ENCODE measurements around the gene CA6.
"Not testable (repeated sequence)": the region's sequence is repeated elsewhere in the genome, so short reads cannot be mapped to it uniquely, and the experiment has no call there.

The CA6 gene

GRCh38 chr1:8945568-8945967, at the start of gene CA6:
Gene CA6 (plus strand): TSS chr1:8945868. CDS start chr1:8945887, 19 bp downstream.
- DNase-seq (ENCODE audit: low read depth) = no peak

- not testable (repeated sequence) for DNase-seq (ENCODE audit: low read depth)
Measured at GRCh38 chr1:8896775-8897174, 48.9 kb upstream of the CA6 start.

- DNase-seq (ENCODE audit: low read depth) = not testable (repeated sequence)
Measured at GRCh38 chr1:8897505-8897904, 48.2 kb upstream of the CA6 start.

GRCh38 chr1:8898418-8898817, 47.2 kb upstream of the CA6 start:
- not testable (repeated sequence) for DNase-seq (ENCODE audit: low read depth)

- DNase-seq (ENCODE audit: low read depth) = no peak
Measured at GRCh38 chr1:8899046-8899445, 46.6 kb upstream of the CA6 start.

GRCh38 chr1:8900684-8901083, 45.0 kb upstream of the CA6 start:
- not testable (repeated sequence) for DNase-seq (ENCODE audit: low read depth)

DNA sequence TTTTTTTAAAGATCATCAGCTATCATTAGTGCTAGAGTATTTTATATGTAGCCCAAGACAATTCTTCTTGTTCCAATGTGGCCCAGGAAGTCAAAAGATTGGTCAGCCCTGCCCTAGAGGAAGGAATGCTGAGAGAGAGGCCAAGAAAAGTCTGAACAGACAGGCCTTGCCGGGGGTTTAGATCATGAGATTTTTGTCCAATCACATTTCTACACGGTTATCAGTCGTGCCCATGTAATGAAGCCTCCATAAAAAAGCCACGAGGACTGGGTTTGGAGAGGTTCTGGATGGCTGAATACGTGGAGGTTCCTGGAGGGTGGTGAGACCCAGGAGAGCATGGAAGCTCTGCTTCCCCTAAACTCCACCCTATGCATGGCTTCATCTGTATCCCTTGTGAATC, 42.9 kb upstream of the CA6 start:
- DNase-seq (ENCODE audit: low read depth) = no peak

DNA sequence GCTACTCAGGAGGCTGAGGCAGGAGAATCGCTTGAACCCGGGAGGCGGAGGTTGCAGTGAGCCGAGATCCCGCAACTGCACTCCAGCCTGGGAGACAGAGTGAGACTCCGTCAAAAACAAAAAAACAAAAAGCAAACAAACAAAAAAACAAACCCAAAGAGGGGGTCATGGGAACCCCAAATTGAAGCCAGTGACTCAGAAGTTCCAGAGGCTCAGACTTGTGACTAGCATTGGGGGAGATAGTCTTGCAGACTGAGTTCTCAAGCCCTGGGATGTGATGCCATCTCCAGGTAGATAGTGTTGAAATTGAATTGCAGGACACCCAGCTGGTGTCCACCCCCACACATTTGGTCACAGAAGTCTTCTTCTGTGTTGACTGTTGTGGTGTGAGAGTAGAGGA, 42.3 kb upstream of the CA6 start:
- no peak for DNase-seq (ENCODE audit: low read depth)

DNA sequence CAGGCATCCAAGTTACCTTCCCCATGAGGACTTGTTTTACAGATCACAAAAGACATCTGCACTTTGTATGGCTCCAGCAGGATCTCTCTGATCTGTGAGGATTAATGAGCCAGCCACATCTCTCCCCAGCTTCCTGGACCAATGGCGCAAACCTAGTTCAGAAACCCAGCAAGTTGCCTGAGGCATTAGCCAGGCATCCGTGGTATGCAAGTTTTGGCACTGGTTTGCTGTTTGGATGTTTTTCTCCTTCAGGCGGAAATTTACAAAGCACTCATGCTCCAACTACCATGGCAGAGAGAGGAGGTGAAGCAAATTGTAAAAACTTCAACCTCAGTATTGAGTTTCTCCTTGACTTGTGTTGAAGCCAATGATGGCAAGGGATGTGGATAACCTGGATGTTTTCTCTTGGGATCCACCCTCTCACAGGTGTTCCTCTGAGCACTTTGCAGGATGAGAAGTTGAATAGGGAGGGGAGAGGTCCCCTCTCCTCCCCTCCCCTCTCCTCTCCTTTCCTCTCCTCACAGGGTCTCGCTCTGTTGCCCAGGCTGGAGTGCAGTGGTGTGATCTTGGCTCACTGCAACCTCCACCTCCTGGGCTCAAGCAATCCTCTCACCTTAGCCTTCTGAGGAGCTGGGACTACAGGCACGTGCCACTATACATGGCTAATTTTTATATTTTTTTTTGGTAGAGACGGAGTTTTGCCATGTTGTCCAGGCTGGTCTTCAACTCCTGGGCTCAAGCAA, 41.6 kb upstream of the CA6 start:
- peak; percentile 95 for DNase-seq (ENCODE audit: low read depth)

GRCh38 chr1:8905582-8906191, 40.0 kb upstream of the CA6 start:
- no peak for DNase-seq (ENCODE audit: low read depth)

GRCh38 chr1:8908388-8909151, 37.1 kb upstream of the CA6 start:
- no peak for DNase-seq (ENCODE audit: low read depth)

- no peak for DNase-seq (ENCODE audit: low read depth)
Measured at GRCh38 chr1:8910331-8910730, 35.3 kb upstream of the CA6 start.

- DNase-seq (ENCODE audit: low read depth) = no peak
Measured at GRCh38 chr1:8910914-8911313, 34.8 kb upstream of the CA6 start.

- no peak for DNase-seq (ENCODE audit: low read depth)
Measured at GRCh38 chr1:8911416-8912309, 34.0 kb upstream of the CA6 start.

DNA sequence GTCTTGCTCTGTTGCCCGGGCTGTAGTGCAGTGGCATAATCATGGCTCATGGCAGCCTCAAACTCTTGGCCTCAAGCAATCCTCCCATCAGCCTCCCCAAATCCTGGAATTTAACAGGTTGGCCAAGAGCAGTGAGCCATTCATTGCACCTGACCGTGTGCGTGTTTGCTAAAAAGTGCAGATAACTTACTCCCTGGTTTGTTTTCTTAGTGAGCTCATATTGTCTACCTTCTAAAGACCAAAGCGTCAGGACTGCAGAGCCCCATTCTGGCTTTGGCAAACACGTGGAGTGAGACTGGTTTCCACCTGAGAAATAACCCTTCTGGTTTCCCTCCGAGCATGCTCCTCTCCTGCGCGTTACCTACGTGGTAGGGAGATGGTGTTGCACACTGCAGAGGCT, 32.2 kb upstream of the CA6 start:
- DNase-seq (ENCODE audit: low read depth) = no peak

GRCh38 chr1:8914466-8914865, 31.2 kb upstream of the CA6 start:
- no peak for DNase-seq (ENCODE audit: low read depth)

DNA sequence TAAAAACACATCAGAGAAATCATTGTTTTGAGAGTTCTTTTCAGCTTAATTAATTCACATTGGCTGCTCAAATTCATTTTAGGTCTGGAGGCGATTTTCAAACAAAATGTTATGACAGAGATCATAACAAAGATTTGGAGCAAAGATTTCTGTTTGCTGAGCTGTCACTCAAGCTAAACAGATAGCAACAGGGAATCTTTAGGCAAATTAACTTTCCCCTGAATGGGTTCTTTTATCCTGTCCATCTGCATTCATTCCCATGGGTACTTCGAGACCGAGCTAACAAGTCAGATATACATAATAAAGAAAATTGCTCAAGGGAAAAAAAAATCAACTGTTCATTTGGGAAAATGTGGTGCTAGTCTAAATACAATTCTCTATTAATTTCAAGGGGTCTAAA, 30.2 kb upstream of the CA6 start:
- DNase-seq (ENCODE audit: low read depth) = no peak

DNA sequence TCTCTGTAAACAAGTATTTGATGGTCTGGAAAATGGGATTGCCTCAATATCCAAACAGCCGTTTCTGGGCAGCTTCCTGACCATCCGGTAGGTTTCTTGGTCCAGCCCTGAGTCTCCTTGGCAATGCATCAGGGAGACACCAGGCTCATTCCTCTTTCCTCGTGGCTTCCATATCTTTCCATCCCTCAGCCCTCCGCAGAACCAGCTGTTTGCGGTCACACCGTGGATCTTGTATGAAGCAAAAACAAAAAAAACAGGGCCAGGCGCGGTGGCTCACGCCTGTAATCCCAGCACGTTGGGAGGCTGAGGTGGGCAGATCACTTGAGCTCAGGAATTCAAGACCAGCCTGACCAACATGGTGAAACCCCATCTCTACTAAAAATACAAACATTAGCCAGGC, 28.1 kb upstream of the CA6 start:
- DNase-seq (ENCODE audit: low read depth) = not testable (repeated sequence)

GRCh38 chr1:8922962-8923361, 22.7 kb upstream of the CA6 start:
- DNase-seq (ENCODE audit: low read depth) = no peak

DNA sequence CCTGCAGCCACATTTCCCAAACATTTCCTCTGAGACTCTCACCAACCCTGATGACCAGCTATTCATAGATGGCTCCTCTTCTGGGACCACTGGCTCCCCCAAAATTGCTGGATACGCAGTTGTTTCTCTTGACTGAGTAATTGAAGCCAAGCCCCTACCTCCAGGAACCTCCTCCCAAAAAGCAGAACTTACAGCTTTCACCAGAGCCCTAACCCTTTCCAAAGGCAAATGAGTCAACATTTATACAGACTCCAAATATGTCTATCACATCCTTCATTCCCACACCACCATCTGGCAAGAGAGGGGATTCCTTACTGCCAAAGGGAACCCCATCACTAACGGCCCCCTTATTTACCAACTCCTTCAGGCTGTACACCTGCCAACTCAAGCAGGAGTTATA, 20.3 kb upstream of the CA6 start:
- DNase-seq (ENCODE audit: low read depth) = no peak

GRCh38 chr1:8925960-8926359, 19.7 kb upstream of the CA6 start:
- no peak for DNase-seq (ENCODE audit: low read depth)
